ENCODE measurements around the gene CARTPT.

Gene CARTPT

DNA sequence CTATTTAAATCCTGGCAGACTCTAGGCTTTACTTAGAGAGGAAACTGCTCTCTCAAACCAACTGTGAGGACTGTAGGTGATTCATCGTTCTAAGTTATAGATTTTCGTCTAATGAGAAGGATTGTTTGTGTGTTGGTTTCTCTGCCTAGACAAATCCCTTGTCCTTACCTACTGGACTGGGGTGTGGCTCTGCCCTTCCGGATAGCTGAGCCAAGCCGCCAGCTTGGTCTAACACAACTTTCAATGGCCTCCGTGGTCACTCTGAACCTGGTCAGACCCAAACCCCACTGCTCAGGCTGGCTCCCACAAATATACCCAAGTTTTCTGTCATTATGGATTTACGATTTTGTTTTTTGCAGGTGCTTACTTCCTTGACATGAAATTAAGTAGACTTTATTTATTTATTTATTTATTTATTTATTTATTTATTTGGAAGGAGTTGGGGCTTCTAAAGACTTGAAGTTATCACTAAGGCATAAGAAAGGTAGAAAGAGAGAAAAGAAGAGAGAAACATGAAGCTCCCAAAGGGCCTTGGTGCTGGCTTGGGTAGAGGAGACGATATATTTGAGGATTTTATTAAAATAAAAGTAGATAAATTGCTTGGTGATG lies 19.0 kb downstream of the CARTPT start:
- DNase-seq (ENCODE audit: low read depth, low spot score), result no peak

DNA sequence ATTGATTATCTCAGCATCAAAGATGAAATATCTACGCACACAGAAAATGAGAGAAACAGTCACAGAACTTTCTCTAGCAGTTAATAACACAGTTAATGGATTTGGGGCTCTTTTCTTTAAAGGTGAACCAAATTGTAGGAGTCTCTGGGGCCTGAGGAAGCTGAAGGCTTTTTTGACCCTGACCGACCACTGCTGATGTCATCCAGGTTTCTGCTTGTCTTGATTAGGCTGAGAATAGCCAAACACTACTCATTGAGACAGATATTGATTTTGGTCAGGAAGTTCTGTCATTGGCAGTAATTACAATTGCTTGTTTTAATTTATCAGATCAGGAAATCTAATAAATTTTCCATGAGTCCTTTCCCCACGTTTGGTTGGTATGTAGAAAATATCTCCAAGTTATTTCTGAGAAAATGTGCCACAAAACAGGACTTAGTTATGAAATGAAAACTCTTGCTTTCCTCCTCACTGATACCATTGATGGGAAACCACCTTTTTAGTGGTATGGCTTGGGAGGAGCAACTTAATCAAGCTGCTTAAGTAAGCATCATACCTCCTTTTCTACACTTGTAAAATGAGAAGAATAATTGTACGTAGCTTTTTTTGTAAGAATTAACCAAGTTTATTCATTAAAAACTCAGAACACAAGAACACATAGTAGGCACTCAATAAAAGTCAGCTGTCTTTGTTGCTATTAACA lies 19.7 kb downstream of the CARTPT start:
- no peak for DNase-seq (ENCODE audit: low read depth, low spot score)

DNA sequence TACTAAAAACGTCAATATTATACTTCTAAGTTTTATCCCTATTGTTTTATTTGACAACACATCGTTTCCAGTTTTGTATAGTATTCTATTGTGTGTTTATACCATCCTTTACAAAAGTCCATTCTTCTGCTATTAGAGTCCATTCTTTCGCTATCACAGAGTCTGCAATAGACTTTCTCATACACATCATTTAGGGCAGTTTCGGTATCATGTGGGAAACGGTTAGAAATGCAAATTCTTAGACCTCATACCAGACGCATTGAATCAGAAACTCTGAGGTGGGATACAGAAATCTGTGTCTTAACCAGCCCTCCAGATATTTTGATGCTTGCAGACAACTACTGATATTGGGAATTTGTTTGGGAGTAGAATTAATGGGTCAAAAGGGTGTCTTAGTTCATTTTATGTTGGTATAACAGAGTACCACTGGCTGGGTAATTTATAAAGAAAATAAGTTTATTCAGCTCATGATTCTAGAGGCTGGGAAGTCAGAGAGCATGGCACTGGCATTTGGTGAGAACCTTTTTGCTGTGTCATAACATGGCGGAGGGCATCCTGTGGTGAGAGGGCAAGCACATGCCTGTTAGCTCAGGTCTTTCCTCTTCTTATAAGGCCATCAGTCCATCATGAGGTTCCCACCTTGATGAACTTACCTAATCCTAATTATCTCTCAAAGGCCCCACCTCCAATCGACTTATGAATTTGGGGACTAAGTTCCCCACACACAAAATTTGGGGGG lies 21.1 kb downstream of the CARTPT start:
- no peak for DNase-seq (ENCODE audit: low read depth, low spot score)

- DNase-seq (ENCODE audit: low read depth, low spot score), result no peak
Measured at GRCh38 chr5:71743155-71743554, 24.1 kb downstream of the CARTPT start.

DNA sequence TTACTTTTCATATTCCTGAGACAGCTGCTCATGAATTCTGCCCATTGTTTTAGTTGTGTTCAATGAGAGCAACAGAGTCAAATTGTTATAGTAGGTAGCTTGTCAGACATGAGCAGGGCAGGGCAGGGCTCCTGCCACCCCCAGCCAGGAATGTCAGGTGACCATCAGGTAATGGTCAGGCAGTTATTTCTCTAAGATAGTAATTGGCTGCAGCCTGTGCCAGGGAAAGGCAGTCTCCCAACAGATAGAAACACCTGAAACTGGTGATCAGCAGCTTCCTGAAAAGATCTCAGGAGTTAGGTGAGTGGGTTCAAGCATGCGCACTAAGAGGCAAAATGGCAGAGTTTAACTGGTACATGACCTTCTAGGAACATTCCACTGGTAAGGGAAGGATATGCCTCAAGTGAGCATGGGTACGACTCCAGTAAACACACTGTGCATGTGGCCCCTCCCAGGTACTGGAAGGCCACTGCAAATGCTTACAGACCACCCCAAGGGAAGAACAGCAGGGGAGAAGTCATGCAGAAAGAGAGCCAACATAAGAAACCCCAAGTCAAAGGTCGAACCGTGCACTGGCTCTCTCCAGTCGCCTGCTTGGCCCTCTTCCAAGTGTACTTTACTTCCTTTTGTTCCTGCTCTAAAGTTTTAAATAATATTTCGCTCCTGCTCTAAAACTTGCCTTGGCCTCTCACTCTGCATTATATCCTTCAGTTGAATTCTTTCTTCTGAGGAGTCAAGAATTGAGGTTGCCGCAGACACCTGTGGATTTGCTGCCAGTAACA lies 25.1 kb downstream of the CARTPT start:
- DNase-seq (ENCODE audit: low read depth, low spot score), result no peak

- no peak for DNase-seq (ENCODE audit: low read depth, low spot score)
Measured at GRCh38 chr5:71747182-71747581, 28.1 kb downstream of the CARTPT start.

- no peak for DNase-seq (ENCODE audit: low read depth, low spot score)
Measured at GRCh38 chr5:71748360-71748759, 29.3 kb downstream of the CARTPT start.

GRCh38 chr5:71751422-71751821 lies 32.3 kb downstream of the CARTPT start:
- DNase-seq (ENCODE audit: low read depth, low spot score), result no peak

GRCh38 chr5:71752441-71753190 lies 33.5 kb downstream of the CARTPT start:
- no peak for DNase-seq (ENCODE audit: low read depth, low spot score)

GRCh38 chr5:71757590-71758543 lies 38.8 kb downstream of the CARTPT start:
- peak; percentile 45 for DNase-seq (ENCODE audit: low read depth, low spot score)

- DNase-seq (ENCODE audit: low read depth, low spot score), result no peak
Measured at GRCh38 chr5:71762826-71763225, 43.8 kb downstream of the CARTPT start.

- DNase-seq (ENCODE audit: low read depth, low spot score), result no peak
Measured at GRCh38 chr5:71767661-71768060, 48.6 kb downstream of the CARTPT start.

- DNase-seq (ENCODE audit: low read depth, low spot score), result no peak
Measured at GRCh38 chr5:71769287-71769686, 50.2 kb downstream of the CARTPT start.

- no peak for DNase-seq (ENCODE audit: low read depth, low spot score)
Measured at GRCh38 chr5:71770381-71770780, 51.3 kb downstream of the CARTPT start.

All from smooth muscle cell of the brain vasculature (primary cell).